DMS79 (cell line): ENCODE measurements around the gene TMEM208.
A peak's percentile ranks its signal among the peaks of the same experiment; 100 is the strongest.

Source experiments
- DNase-seq: peaks from one replicate; lab custom pipeline; 2025; lab: John Stamatoyannopoulos, UW

The TMEM208 gene

DNA sequence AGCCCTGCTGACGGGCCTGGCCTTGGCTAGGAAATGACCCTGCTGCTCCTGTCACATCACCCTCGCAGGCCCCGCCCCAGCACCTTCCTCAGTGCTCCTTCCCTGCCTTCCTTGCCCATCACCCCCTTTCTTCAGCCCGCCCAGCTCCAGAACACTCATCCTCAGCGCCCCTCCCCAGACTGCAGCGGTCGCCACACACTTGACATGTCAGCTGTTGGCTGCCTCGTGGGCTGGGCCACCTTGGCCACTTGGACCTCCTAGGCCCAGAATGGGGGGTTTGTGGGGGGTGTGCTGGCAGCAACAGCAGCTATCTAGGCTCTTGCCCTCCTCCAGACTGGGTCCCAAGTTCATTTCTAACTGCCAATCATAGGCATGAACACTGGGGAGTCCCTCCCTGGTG lies 17.4 kb upstream of the TMEM208 start:
- no peak for DNase-seq

DNA sequence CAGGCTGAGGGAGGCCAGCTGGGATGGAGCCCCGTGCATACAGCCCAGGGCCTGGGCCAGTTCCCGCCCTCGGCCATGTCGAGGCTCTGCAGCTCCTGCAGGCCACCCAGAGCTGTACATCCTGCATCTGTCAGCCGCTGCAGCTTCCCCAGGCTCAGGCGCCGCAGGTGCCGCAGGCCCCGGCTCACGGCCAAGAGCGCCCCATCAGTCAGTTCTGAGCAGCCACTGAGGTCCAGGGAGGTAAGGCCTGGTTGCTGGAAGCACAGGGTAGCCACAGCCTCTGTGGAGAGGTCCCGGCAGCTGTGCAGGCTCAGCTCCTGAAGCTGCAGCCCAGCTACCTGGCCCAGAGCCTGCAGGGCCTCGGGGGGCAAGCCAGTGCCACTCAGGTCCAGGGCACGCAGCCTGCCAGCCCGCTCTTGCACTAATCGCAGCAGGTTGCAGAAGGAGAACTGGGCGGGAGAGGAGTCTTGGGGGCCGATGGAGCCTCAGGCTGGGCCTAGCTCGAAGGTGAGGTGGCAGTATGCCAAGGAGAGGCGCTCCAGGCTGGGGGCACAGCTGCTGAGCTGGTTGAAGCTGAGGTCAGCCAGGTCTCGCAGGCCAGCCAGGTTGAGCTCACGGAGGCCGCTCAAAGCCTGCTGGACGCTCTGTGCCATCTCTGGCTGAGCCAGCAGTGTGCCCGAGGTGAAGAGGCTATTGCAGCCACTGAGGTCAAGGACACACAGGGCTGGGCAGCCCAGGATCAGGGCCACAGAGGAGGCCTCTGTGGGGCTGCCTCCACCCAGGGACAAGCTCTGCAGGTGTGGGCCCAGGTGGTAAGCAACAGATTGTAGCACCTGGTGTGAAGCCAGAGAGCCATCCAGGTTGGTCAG lies 16.6 kb upstream of the TMEM208 start:
- no peak for DNase-seq

DNA sequence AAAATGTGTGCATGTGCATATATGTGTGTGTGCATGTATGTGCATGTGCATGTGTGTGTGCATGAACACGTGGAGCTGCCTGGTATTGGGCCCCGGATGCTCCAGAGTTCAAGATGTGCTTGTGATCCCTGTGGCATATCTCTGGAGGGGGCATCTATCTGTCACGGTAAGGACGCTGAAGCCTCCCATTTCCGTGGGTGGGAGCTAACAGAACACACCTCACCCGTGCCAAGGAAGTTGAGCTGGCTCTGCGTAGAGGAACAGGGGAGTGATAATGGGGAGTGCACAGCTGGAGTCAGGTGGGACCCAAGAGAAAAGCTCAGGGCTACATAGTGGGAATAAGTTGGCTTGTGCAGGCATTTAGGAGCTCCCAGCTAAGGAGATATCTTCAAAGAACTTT lies 15.3 kb upstream of the TMEM208 start:
- DNase-seq: no peak

- no peak for DNase-seq
Observed at GRCh38 chr16:67212766-67213165, 14.2 kb upstream of the TMEM208 start.

GRCh38 chr16:67213197-67214019 lies 13.5 kb upstream of the TMEM208 start:
- no peak for DNase-seq

DNA sequence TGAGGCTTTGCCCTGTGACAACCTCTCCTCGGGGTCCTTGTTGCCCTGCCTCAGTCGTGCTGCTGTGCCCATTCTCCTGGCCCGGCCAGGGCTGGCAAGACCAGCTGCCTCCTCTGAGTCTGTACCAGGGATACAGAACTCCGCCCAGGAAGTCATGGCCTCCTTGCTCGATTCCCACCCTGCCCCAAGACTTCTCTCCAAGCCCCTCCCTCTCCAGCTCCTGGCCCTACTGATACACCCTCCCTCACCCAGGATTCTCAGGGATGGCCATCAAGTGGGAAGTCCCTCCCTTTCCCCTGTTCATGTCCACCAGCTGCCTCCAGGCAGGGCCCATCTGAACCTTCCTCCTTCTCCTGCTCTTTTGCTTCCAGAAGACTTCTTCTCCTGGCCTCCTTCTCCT lies 11.2 kb upstream of the TMEM208 start:
- no peak for DNase-seq

GRCh38 chr16:67216612-67217490 lies 10.1 kb upstream of the TMEM208 start:
- DNase-seq: no peak

DNA sequence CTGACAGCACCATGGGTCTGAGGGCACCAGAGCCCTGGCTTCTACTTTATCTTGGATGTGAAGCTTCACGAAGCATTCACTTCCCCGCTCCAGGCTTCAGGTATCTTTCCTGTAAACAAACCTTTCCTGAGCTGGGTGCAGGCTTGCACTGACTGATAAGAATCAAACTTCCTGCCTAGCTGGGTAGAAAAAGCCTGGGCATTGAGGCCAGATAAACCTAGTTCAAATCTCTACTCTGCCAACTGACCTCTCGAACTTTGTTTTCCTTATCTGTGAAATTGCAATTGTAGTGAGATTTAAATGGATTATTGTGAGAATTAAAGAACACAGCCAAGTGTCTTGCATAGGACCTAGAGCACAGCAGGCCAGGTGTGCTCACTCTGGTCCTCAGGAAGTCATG lies 2.9 kb upstream of the TMEM208 start:
- no peak for DNase-seq

- DNase-seq: peak; percentile 19
Observed at GRCh38 chr16:67226295-67226803, 581 bp upstream of the TMEM208 start.

DNA sequence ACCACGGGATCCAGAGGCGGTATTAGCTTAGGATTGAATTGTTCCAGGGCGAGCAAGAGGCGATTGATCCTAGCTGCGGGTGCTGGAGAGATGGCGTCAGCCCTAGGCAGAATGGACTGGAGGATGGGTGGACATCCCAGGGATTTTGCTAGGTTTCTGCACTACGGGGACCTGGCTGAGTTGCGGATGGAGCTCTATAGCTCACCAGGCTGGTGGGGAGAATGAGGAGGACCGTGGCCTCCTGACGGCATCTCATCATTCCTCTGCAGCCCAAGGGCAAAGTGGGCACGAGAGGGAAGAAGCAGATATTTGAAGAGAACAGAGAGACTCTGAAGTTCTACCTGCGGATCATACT lies 614 bp downstream of the TMEM208 start:
- DNase-seq: no peak

DNA sequence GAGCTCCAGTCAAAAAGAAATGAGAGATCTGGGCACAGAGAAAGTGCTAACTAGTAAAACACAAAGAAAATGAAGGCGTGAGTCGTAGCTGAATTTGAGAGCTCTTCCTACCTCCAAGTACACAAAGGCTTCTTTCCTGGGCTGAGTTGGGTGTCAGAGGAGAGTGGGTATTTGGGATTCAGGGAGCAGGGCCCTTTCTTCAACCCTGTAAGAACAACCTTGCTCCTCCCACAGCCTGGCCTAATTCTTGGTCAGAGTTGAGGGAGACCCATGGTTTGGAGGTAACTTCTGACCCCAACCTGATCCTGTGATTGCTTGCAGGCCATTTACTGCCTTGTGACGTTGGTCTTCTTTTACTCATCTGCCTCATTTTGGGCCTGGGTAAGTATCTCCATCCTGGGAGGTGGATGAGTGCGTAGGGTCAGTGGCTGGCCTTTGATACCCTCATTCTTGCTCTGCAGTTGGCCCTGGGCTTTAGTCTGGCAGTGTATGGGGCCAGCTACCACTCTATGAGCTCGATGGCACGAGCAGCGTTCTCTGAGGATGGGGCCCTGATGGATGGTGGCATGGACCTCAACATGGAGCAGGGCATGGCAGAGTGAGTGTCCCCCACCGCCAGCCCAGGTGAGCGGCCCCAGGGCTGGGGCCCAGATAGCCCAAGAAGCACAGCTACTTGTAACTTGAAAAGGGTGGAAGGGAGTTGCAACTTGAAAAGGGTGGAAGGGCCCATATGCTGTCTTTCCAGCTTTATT lies 1.3 kb downstream of the TMEM208 start:
- no peak for DNase-seq

DNA sequence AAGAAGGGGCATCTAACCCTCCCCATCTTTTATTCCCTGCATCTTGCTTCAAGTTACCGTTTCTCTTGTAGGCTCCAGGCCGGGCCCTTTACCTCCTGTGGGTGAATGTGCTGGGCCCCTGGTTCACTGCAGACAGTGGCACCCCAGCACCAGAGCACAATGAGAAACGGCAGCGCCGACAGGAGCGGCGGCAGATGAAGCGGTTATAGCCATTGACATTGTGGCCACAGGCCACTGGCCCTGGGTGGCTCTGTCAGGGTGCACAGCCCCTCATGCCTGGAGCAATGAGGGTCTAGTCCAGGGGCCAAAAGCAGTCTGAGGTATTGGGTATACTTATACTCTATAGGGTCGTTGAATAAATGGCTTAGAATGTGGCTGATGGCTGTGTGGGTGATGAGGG lies 2.0 kb downstream of the TMEM208 start:
- DNase-seq: no peak

DNA sequence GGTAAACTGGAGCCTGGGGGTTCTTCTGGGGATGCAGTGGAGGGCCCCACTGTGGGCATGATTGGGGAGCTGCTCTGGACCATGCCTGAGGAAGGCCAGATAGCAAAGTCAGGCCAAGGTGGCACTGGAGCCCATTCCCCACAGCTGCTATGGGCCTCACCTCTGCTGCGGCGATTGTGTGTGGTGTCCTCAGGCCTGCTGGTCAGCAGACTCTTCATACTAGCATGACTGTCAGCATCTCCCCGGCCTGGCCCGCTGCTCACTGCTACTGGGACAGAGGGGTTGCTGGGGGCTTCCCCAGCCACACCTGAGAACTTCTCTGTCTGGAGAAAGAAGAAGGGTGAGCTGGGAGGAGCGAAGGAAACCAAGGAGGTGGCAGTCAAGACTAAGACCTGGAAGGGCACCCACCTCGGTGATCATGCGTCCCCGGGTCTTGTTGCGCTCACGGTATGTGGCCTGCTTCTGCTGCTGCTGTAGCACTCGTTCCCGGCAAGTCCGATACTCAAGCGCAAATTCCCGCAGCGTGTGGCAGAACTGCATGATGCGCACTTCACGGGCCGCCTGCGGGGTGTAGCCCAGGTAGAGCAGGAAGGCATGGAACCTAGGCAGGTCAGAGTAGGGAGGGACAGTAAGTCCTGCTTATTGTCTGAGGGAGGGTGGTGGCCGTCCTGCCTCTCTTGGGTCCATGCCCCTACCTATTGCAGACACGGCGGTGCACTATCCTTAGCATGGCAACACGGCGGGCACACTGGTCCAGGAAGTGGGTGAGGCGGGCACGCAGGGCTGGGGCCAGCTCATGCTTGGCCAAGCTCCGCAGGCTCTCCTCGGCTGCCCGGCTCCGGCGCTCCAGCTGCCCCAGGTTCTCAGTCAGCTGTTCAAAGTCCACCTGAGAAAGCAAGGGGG lies 3.2 kb downstream of the TMEM208 start:
- DNase-seq: no peak

GRCh38 chr16:67230809-67231660 lies 4.1 kb downstream of the TMEM208 start:
- DNase-seq: no peak

DNA sequence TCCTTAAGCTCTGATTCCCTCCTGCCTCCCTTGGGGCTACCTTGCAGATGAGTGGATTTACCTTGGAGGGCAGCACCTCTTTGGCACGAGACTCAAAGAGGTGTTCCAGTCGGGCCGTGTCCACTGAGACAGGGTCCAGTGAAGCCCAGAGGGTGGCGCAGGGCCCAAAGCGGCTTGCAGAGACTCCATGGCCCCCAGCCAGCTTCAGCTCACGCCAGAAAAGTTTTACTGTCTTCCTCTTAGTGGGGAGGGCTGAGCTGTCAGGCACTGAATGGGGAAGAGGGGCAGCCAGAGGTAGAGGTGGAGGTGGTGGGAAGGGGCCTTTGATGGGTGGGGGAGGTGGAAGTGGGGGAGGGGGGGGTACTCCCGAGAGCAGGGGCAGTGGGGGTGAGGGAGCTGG lies 6.7 kb downstream of the TMEM208 start:
- no peak for DNase-seq

GRCh38 chr16:67234180-67234597 lies 7.3 kb downstream of the TMEM208 start:
- no peak for DNase-seq

DNA sequence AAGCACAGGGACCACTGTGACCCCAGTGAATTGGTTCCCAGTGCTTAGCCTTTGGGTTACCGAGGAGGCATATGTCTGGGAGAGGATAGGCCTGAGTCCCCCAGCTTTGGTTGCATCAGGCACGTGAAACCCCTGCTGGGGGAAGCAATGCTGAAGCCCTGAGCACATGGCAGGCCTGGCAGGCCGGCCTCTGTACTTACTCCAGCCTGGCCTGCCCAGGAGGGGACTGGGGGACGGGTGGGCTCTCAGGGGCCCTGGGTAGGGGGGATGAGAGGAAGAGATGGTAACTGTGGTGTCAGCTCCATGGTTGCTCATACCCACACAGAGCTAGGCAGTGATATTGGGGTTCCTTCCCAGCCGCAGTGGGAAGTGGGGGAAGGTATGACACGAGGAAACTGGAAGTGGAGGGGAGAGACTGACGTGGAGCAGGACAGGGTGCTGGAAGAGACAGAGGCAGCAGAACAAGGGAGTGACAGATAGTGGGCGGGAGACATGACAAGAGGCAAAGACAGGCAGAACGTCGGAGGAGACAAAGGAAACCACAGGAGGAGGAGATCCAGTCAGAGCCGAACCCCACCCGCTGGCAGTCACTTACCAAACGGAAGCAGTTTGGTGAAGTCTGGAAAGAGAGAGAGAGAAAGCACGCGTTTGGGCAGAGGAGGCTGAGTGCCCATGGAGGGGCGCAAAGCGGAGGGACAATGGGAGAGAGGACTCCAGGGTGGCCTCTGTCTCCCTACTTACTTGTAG lies 9.1 kb downstream of the TMEM208 start:
- no peak for DNase-seq

DNA sequence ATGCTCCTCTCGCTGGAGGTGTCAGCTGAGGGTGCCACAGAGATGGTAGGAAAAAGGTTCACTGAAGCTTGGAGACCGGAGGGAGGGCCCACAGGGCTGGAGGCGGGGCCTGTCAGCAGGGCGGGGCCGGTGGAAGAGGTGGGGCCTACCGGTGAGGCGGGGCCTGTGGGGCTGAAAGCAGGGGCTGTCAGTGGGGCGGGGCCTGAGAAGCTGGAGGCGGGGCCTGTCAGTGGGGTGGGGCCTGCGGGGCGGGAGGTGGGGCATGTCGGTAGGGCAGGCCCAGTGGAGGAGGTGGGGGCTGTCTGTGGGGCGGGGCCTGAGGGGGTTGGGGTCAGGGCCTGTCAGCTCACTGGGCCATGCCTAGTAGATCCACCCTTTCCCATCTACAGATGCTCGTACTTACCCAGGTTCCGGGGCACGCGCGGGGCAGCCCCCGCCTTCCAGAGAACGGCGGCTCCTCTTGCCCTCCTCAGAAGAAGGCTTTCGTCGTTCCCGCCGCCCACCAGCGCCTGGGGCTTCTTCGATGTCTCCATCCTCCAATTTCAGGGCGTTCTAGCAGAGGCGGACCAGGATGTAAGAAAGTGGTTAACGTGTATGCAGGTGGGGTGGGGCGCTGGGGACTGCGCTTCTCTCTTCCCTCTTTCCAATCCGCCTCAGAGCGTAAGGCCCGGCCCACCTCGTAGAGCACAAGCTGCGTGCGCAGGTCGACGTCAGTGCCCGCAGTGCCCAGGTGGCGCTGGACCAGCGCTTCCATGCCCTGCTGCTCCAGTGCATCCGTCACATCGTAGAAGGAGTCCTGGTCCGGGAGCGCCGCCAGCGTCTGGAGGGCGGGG lies 9.8 kb downstream of the TMEM208 start:
- DNase-seq: no peak
